ENCODE measurements around the gene TUSC2. TPM values are rescaled to one million over a fixed set of nuclear protein-coding genes. Genes with fewer than 3 reads are reported as not detected.

The TUSC2 gene
- total RNA-seq, 2 donors from 2014 or later: 23.5 to 28.1 TPM

GRCh38 chr3:50341537-50341936 lies 13.5 kb upstream of the TUSC2 start:
- Mint-ChIP-seq H3K9me3 (no peaks in the 10 kb centered on the region), H3K4me3 (no peak overlapping the region), H3K4me1 (peaks cover 1% of the 10 kb centered on the region), H3K27me3 (ENCODE audit: insufficient read depth) (peaks cover 78% of the 10 kb centered on the region), H3K27ac (no peak overlapping the region), H3K36me3 (ENCODE audit: low read depth) (no peaks in the 10 kb centered on the region)
- Histone ChIP-seq H3K27ac (ENCODE audit: low read depth, low read length) (no peak overlapping the region), H3K9me3 (ENCODE audit: control insufficient read depth, low read length) (no peaks in the 10 kb centered on the region), H3K4me1 (ENCODE audit: control insufficient read depth, insufficient read depth, low read length) (peaks cover 4% of the 10 kb centered on the region), H3K27me3 (ENCODE audit: control insufficient read depth, insufficient read depth, low read length, poor library complexity, severe bottlenecking) (peaks cover 69% of the 10 kb centered on the region), H3K36me3 (ENCODE audit: control insufficient read depth, insufficient read depth, low read length) (no peaks in the 10 kb centered on the region), H3K4me3 (ENCODE audit: low read length) (no peak overlapping the region), H3K9ac (ENCODE audit: extremely low read depth, low read length, poor library complexity, severe bottlenecking) (no peak overlapping the region)
- WGBS, 2 experiments (ENCODE audit: insufficient coverage in 1 of 2, insufficient read length in 1 of 2): 92 to 95% methylated on average over 8 to 9 of the region's 9 CpGs
- TF ChIP-seq, protein P1, sequence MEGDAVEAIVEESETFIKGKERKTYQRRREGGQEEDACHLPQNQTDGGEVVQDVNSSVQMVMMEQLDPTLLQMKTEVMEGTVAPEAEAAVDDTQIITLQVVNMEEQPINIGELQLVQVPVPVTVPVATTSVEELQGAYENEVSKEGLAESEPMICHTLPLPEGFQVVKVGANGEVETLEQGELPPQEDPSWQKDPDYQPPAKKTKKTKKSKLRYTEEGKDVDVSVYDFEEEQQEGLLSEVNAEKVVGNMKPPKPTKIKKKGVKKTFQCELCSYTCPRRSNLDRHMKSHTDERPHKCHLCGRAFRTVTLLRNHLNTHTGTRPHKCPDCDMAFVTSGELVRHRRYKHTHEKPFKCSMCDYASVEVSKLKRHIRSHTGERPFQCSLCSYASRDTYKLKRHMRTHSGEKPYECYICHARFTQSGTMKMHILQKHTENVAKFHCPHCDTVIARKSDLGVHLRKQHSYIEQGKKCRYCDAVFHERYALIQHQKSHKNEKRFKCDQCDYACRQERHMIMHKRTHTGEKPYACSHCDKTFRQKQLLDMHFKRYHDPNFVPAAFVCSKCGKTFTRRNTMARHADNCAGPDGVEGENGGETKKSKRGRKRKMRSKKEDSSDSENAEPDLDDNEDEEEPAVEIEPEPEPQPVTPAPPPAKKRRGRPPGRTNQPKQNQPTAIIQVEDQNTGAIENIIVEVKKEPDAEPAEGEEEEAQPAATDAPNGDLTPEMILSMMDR (conservative IDR thresholded peaks at IDR 0.05): no peak
- no peak for DNase-seq

DNA sequence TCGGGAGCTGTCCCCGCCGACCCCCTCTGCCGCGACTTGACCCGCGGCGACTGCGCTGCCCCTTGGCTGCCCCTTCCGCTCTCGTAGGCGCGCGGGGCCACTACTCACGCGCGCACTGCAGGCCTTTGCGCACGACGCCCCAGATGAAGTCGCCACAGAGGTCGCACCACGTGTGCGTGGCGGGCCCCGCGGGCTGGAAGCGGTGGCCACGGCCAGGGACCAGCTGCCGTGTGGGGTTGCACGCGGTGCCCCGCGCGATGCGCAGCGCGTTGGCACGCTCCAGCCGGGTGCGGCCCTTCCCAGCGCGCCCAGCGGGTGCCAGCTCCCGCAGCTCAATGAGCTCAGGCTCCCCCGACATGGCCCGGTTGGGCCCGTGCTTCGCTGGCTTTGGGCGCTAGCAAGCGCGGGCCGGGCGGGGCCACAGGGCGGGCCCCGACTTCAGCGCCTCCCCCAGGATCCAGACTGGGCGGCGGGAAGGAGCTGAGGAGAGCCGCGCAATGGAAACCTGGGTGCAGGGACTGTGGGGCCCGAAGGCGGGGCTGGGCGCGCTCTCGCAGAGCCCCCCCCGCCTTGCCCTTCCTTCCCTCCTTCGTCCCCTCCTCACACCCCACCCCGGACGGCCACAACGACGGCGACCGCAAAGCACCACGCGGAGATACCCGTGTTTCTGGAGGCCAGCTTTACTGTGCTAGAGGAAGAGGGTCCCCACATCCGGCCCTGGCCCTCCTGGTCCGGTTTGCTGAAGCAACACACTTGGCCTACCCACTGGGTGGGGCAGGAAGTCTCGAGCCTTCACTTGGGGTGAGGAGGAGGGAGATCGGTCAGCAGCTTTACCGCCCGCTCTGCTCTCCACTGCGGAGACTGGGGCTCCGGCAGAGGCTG lies 12.7 kb upstream of the TUSC2 start, which contains the start of gene RASSF1:
RASSF1 (minus strand) TSS at position 389 of the 882 bp plus-strand sequence; CDS start at position 358, 31 bp downstream.
- Mint-ChIP-seq H3K36me3 (ENCODE audit: low read depth) (no peaks in the 10 kb centered on the region), H3K4me3 (peak within 1 kb of the TSS; percentile 39), H3K9me3 (no peaks in the 10 kb centered on the region), H3K27ac (no peak within 1 kb of the TSS), H3K27me3 (ENCODE audit: insufficient read depth) (peaks cover 72% of the 10 kb centered on the region), H3K4me1 (peaks cover 8% of the 10 kb centered on the region)
- Histone ChIP-seq H3K4me3 (ENCODE audit: low read length) (no peak within 1 kb of the TSS), H3K9ac (ENCODE audit: extremely low read depth, low read length, poor library complexity, severe bottlenecking) (no peak within 1 kb of the TSS), H3K27ac (ENCODE audit: low read depth, low read length) (no peak within 1 kb of the TSS), H3K36me3 (ENCODE audit: control insufficient read depth, insufficient read depth, low read length) (no peaks in the 10 kb centered on the region), H3K9me3 (ENCODE audit: control insufficient read depth, low read length) (no peaks in the 10 kb centered on the region), H3K27me3 (ENCODE audit: control insufficient read depth, insufficient read depth, low read length, poor library complexity, severe bottlenecking) (peaks cover 69% of the 10 kb centered on the region), H3K4me1 (ENCODE audit: control insufficient read depth, insufficient read depth, low read length) (peaks cover 10% of the 10 kb centered on the region)
- 15 to 23% methylated on average over 46 to 85 of the region's 85 CpGs for WGBS, 2 experiments (ENCODE audit: insufficient coverage in 1 of 2, insufficient read length in 1 of 2)
- DNase-seq: peak; percentile 71
- TF ChIP-seq, protein P1 (conservative IDR thresholded peaks at IDR 0.05): no peak

DNA sequence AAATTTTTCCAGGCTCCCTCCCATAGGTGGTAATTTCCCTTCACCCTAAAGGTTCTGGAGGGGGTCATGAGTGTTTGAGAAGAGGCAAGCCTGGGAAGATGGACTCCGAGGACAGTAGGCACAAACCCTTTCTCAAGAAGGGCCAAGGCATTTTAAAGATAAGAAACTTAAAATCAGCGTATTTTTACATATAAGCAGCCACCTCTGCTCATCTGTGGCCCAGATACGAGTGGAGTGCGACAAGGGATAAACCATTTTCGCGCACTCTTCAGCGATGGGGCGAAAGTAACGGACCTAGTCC lies 12.1 kb upstream of the TUSC2 start:
- WGBS, 2 experiments (ENCODE audit: insufficient coverage in 1 of 2, insufficient read length in 1 of 2): 38 to 49% methylated on average over 9 of the region's 9 CpGs
- H3K9ac ChIP-seq (ENCODE audit: extremely low read depth, low read length, poor library complexity, severe bottlenecking): no peak overlapping the region

More for the DNA sequence above, 12.1 kb upstream of the TUSC2 start:
- peaks cover 65% of the 10 kb centered on the region for H3K27me3 ChIP-seq (ENCODE audit: control insufficient read depth, insufficient read depth, low read length, poor library complexity, severe bottlenecking)
- no peak overlapping the region for H3K4me3 ChIP-seq (ENCODE audit: low read length)
- TF ChIP-seq, protein P1 (conservative IDR thresholded peaks at IDR 0.05): no peak
- Mint-ChIP-seq H3K36me3 (ENCODE audit: low read depth) (no peaks in the 10 kb centered on the region), H3K9me3 (no peaks in the 10 kb centered on the region), H3K27ac (no peak overlapping the region), H3K4me1 (peaks cover 8% of the 10 kb centered on the region), H3K4me3 (peak overlapping the region; percentile 21), H3K27me3 (ENCODE audit: insufficient read depth) (peaks cover 67% of the 10 kb centered on the region)
- no peaks in the 10 kb centered on the region for H3K9me3 ChIP-seq (ENCODE audit: control insufficient read depth, low read length)
- peaks cover 10% of the 10 kb centered on the region for H3K4me1 ChIP-seq (ENCODE audit: control insufficient read depth, insufficient read depth, low read length)
- H3K27ac ChIP-seq (ENCODE audit: low read depth, low read length): no peak overlapping the region
- DNase-seq: no peak
- peaks cover 4% of the 10 kb centered on the region for H3K36me3 ChIP-seq (ENCODE audit: control insufficient read depth, insufficient read depth, low read length)

All from endodermal cell (in vitro differentiated cells).